GM12873 (cell line): ENCODE results near the gene MAP3K20.

Experiments
- CTCF ChIP-seq: IDR thresholded peaks from 2 replicates; pipeline ENCODE4 v1.5.1; 2012; ENCODE audit warnings: low read depth, mild to moderate bottlenecking, moderate library complexity, low read length, control low read depth; ENCODE audit not compliant: insufficient read depth; ENCODE audit errors: missing control alignments

MAP3K20 gene

GRCh38 chr2:173264603-173265366, 189.1 kb downstream of the MAP3K20 start:
- no peak for TF ChIP-seq CTCF

GRCh38 chr2:173271135-173271534, 195.5 kb downstream of the MAP3K20 start:
- TF ChIP-seq CTCF, result no peak

GRCh38 chr2:173271825-173272224, 196.2 kb downstream of the MAP3K20 start:
- TF ChIP-seq CTCF, result no peak

GRCh38 chr2:173272849-173273248, 197.2 kb downstream of the MAP3K20 start:
- TF ChIP-seq CTCF, result no peak

- TF ChIP-seq CTCF, result no peak
Measured at GRCh38 chr2:173278794-173279526, 203.3 kb downstream of the MAP3K20 start.

- no peak for TF ChIP-seq CTCF
Measured at GRCh38 chr2:173279527-173279868, 203.9 kb downstream of the MAP3K20 start.

GRCh38 chr2:173280853-173281252, 205.2 kb downstream of the MAP3K20 start:
- no peak for TF ChIP-seq CTCF
